ENCODE data around the gene TUBD1.
A peak's percentile ranks its signal among the peaks of the same experiment; 100 is the strongest.

The TUBD1 gene

DNA sequence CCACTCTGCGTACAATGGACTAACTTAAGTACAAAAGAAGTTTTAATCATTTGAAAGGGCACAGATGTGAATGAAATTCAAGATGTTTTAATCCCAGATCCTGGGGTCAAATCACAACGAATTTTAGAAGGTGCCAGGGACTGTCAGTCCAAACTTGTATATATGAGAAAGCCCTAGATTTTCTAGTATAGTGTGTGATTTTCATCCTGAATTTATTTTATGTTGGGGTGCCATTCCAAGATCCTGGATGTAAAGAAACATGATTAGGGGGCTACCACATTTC lies 64.3 kb downstream of the TUBD1 start:
- Mint-ChIP-seq H3K27ac (peak overlapping the region; percentile 100), H3K9me3 (ENCODE audit: low read depth) (no peaks in the 10 kb centered on the region), H3K4me1 (ENCODE audit: low read depth) (peaks cover 73% of the 10 kb centered on the region), H3K4me3 (peak overlapping the region; percentile 85), H3K36me3 (peaks cover 4% of the 10 kb centered on the region), H3K27me3 (no peaks in the 10 kb centered on the region)

DNA sequence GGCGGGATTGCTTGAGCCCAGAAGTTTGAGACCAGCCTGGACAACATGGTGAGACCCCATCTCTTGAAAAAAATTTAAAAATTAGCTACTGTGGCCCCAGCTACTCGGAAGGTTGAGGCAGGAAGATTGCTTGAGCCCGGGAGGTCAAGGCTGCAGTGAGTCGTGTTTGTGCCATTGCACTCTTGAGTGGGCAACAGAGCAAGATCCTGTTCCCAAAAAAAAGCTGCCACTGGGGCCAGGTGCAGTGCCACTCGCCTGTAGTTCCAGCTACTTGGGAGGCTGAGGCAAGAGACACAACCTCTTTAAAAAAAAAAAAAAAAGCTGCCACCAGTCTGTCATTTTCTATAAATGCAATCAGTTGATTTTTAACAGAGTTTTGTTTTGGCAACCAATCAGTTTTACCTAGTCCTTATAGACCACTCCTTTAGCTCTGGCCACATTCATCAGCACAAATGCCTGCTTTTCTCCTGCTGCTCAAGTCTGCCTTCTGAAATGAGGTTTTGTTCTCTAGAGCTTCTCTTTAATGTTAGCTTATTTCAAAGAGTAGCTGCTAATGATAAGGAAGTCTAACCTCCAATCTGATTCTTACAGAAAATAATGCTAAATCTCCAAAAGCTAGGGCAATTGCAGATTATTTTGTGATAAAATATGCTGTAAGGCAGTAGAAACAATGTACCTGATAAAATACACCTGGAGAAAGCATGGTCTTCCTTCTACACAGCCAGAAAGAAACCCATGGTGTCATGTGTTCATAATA lies 64.8 kb downstream of the TUBD1 start:
- no peaks in the 10 kb centered on the region for H3K27me3 Mint-ChIP-seq
- no peaks in the 10 kb centered on the region for H3K9me3 Mint-ChIP-seq (ENCODE audit: low read depth)
- peak overlapping the region; percentile 100 for H3K27ac Mint-ChIP-seq
- H3K36me3 Mint-ChIP-seq = peaks cover under 1% of the 10 kb centered on the region
- H3K4me1 Mint-ChIP-seq (ENCODE audit: low read depth) = peaks cover 69% of the 10 kb centered on the region
- H3K4me3 Mint-ChIP-seq = peak overlapping the region; percentile 85

DNA sequence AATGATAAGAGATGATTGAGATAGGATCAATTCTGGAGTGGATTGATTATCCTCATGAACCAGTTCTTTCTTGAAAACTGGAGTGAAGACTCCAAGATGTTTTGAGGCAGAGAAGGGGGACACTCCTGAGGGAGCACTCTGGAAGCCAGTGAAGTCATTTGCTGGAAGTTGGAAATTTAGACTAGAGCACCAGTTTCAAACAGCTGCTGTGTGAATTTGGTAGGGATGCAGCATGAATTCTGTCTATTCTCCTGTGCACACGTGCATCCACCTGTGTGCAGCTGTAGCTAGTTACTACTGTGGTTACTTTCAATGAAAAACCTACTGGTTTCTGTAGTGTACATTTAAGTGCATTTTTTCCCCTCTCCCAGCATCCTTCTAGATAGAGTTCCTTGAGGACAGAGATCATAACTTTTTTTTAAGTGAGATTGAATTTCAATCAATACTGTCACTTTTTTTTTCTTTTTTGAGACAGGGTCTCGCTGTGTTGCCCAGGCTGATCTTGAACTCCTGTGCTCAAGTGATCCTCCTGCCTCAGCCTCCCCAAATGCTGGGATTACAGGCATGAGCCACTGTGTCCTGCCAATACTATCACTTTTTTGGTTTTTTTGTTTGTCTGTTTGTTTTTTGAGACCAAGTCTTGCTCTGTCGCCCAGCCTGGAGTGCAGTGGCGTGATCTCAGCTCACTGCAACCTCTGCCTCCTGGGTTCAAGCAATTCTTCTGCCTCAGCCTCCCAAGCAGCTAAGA lies 65.9 kb downstream of the TUBD1 start:
- Mint-ChIP-seq H3K27me3 (no peaks in the 10 kb centered on the region), H3K4me3 (peak overlapping the region; percentile 85), H3K36me3 (peaks cover 2% of the 10 kb centered on the region), H3K4me1 (ENCODE audit: low read depth) (peaks cover 65% of the 10 kb centered on the region), H3K27ac (peak overlapping the region; percentile 100), H3K9me3 (ENCODE audit: low read depth) (no peaks in the 10 kb centered on the region)

DNA sequence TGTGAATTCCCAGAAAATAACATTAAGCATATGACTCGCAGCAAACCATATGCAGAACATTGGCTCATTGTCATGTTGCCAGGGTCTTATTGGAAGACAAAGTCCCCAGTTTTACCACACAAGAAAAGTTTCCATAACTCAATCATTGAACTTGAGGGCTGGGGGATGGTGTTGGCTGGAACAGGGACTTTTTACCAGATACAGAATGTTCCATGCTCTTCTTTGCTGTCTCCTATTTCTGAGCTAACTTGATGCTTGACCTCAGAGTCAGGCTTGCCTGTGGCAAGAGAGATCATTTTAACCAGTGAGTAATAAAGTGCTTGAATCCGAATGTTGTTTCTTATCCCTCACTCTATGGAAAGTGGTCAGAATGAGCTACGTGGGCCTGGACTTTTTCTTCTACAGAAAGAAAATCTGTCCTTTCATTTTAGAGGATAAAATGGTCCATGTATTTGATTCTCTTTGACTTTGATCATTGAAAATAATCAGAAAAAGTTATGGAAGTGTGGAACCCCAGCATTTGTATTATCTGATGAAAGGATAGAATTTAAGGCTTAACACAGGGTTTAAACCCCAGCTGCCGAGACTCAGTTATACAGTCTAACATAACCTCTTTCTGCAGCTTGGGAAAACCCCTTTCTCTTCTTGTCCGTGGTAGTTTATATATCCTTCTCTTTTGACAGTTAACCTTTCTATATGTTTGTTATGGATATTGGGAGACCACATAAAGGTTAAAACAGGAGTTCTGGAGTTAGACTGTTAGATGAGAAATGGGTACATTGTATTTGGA lies 67.0 kb downstream of the TUBD1 start:
- Mint-ChIP-seq H3K27ac (peak overlapping the region; percentile 100), H3K9me3 (ENCODE audit: low read depth) (no peaks in the 10 kb centered on the region), H3K27me3 (no peaks in the 10 kb centered on the region), H3K36me3 (peaks cover 2% of the 10 kb centered on the region), H3K4me1 (ENCODE audit: low read depth) (peaks cover 57% of the 10 kb centered on the region), H3K4me3 (peak overlapping the region; percentile 85)

- H3K4me3 Mint-ChIP-seq = no peak overlapping the region
- no peak overlapping the region for H3K27ac Mint-ChIP-seq
- peaks cover 25% of the 10 kb centered on the region for H3K36me3 Mint-ChIP-seq
- no peaks in the 10 kb centered on the region for H3K27me3 Mint-ChIP-seq
- no peaks in the 10 kb centered on the region for H3K9me3 Mint-ChIP-seq (ENCODE audit: low read depth)
- H3K4me1 Mint-ChIP-seq (ENCODE audit: low read depth) = peaks cover 17% of the 10 kb centered on the region
These were observed 76.8 kb downstream of the TUBD1 start for GRCh38 chr17:59815965-59816364.

DNA sequence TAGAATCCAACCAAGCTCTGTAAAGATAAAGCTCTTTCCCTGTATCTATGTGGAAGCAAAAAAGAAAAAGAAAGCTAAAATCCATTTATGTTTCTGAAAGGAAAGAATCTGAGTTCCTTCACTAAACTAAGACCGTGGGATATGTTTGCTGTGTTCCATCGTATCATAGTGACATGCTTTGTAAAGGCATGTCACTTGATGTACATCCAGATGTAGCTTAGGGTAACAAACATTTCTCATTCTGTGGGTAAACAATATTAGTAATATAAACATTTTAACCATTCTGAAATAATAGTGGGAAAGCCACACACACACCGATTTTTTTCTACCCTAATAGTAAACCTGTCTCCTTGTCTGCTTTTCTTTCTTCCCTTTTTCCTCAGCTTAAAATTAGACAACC lies 78.1 kb downstream of the TUBD1 start:
- no peak overlapping the region for H3K4me3 Mint-ChIP-seq
- no peaks in the 10 kb centered on the region for H3K9me3 Mint-ChIP-seq (ENCODE audit: low read depth)
- no peaks in the 10 kb centered on the region for H3K27me3 Mint-ChIP-seq
- H3K4me1 Mint-ChIP-seq (ENCODE audit: low read depth) = peaks cover 11% of the 10 kb centered on the region
- peaks cover 17% of the 10 kb centered on the region for H3K36me3 Mint-ChIP-seq
- H3K27ac Mint-ChIP-seq = no peak overlapping the region

- no peaks in the 10 kb centered on the region for H3K27me3 Mint-ChIP-seq
- no peak overlapping the region for H3K4me3 Mint-ChIP-seq
- no peak overlapping the region for H3K27ac Mint-ChIP-seq
- no peaks in the 10 kb centered on the region for H3K9me3 Mint-ChIP-seq (ENCODE audit: low read depth)
- H3K4me1 Mint-ChIP-seq (ENCODE audit: low read depth) = peaks cover 11% of the 10 kb centered on the region
- H3K36me3 Mint-ChIP-seq = peaks cover 16% of the 10 kb centered on the region
These were observed 78.5 kb downstream of the TUBD1 start for GRCh38 chr17:59814276-59814675.

- no peaks in the 10 kb centered on the region for H3K9me3 Mint-ChIP-seq (ENCODE audit: low read depth)
- H3K36me3 Mint-ChIP-seq = peaks cover 22% of the 10 kb centered on the region
- no peaks in the 10 kb centered on the region for H3K27me3 Mint-ChIP-seq
- peaks cover 13% of the 10 kb centered on the region for H3K4me1 Mint-ChIP-seq (ENCODE audit: low read depth)
- H3K27ac Mint-ChIP-seq = peak overlapping the region; percentile 64
- H3K4me3 Mint-ChIP-seq = no peak overlapping the region
These were observed 80.6 kb downstream of the TUBD1 start for GRCh38 chr17:59812139-59812538.

DNA sequence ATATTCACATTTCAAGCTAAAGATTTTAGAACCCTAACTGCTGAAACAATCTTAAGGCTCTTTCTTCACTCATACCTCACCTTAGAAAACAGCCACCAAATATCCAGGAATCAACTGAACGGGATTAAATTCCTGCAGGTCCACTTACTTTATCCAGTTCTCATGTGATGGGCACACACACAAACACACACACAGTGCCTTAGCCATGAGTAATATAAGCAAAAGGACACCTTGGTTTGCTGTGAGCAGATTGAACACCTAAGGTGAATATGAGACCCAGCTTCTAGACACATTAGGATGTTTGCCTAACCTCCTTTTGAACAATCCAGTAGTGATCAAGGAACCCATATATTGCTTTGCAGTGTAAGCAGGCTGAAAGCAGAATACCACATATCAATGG lies 81.5 kb downstream of the TUBD1 start:
- no peak overlapping the region for H3K27ac Mint-ChIP-seq
- no peak overlapping the region for H3K4me3 Mint-ChIP-seq
- H3K27me3 Mint-ChIP-seq = no peaks in the 10 kb centered on the region
- H3K4me1 Mint-ChIP-seq (ENCODE audit: low read depth) = peaks cover 13% of the 10 kb centered on the region
- peaks cover 22% of the 10 kb centered on the region for H3K36me3 Mint-ChIP-seq
- H3K9me3 Mint-ChIP-seq (ENCODE audit: low read depth) = no peaks in the 10 kb centered on the region

- Mint-ChIP-seq H3K4me3 (no peak overlapping the region), H3K4me1 (ENCODE audit: low read depth) (peaks cover 13% of the 10 kb centered on the region), H3K36me3 (peaks cover 18% of the 10 kb centered on the region), H3K9me3 (ENCODE audit: low read depth) (no peaks in the 10 kb centered on the region), H3K27ac (no peak overlapping the region), H3K27me3 (no peaks in the 10 kb centered on the region)
These were observed 81.9 kb downstream of the TUBD1 start for GRCh38 chr17:59810894-59811153.
